Measurements from ENCODE around the gene TRIM23. TPM values are rescaled to one million over a fixed set of nuclear protein-coding genes. Genes with fewer than 3 reads are reported as not detected.

The TRIM23 gene
- polyA plus RNA-seq, 2 of the 4 experiments (the other 2 are of a cell fraction) = 11.7 to 12.9 TPM

DNA sequence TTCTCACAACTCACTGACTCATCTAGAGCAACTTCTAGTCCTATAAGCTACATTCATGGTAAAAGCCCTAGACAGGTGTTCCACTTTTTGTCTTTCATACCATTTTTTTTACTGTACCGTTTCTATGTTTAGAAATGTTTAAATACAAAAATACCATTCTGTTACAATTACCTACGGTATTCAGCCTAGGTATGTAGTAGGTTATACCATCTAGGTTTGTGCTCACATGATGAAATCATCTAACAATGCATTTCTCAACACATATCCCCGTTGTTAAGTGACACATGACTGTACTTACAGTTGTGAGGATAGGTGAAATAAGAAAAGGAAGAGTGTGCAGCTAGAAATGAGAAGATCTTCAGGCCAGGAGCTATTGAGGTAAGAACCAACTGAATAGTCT lies 67.4 kb downstream of the TRIM23 start:
- no peak overlapping the region for H3K4me2 ChIP-seq
- no peak for TF ChIP-seq GATA3 (IDR thresholded peaks at IDR 0.05; ENCODE audit: borderline replicate concordance)
- TF ChIP-seq MYC (IDR thresholded peaks at IDR 0.05; ENCODE audit: borderline replicate concordance, low read length) = no peak
- TF ChIP-seq CHD4 (IDR thresholded peaks at IDR 0.05; ENCODE audit: borderline replicate concordance) = no peak
- no peak for TF ChIP-seq RNF2 (IDR thresholded peaks at IDR 0.05; ENCODE audit: borderline replicate concordance, low read depth)
- TF ChIP-seq EHF (CRISPR knock-in tag; IDR thresholded peaks at IDR 0.05) = no peak
- TF ChIP-seq CBX8 (IDR thresholded peaks at IDR 0.05) = no peak
- no peak for TF ChIP-seq MAZ (IDR thresholded peaks at IDR 0.05; ENCODE audit: borderline replicate concordance, low read depth, low read length)
- TF ChIP-seq HOXA7 (CRISPR knock-in tag; IDR thresholded peaks at IDR 0.05) = no peak
- TF ChIP-seq RFX5 (IDR thresholded peaks at IDR 0.05) = no peak
- TF ChIP-seq RAD21 (conservative IDR thresholded peaks at IDR 0.05 in 1 of 2, IDR thresholded peaks at IDR 0.05 in 1 of 2) = no peak
- TF ChIP-seq KDM5A (IDR thresholded peaks at IDR 0.05) = no peak
- no peak for TF ChIP-seq CEBPB (IDR thresholded peaks at IDR 0.05)
- 71% methylated on average over 3 of the region's 3 CpGs for WGBS (ENCODE audit: missing lambda C conversion rate)
- H3K4me3 ChIP-seq = no peak overlapping the region
- FAIRE-seq = no peak
- POLR2A ChIA-PET = no interaction called here
- CTCF ChIA-PET = interaction anchor here (1.1 to 1.3 kb wide), 2 partner anchors 11 to 746 kb away, joined by 3 read pairs; no protein-coding TSS in a partner anchor
- H3K4me1 ChIP-seq = peaks cover 8% of the 10 kb centered on the region; the same call in 2 of the 3 replicates
- no peak for DNase-seq (ENCODE audit: low read depth in 1 of 2, low spot score in 1 of 2)
- no peak overlapping the region for H3K27ac ChIP-seq
- ATAC-seq = no peak
- no peaks in the 10 kb centered on the region for H3K9me3 ChIP-seq

DNA sequence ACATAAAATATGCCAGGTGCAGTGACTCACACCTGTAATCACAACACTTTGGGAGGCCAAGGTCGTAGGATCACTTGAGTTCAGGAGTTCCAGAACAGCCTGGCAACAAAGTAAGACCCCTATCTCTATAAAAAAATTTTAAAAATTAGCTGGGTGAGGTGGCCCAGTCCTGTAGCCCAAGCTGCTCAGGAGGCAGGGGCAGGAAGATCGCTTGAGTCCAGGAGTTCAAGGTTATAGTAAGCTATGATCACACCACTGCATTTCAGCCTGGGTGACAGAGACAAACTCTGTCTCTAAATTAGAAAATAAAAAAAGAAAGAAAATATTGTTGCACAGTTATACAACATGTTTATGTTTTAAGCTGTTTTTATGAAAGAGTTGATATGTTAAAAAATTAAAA lies 68.0 kb downstream of the TRIM23 start:
- FAIRE-seq = no peak
- no peak for DNase-seq (ENCODE audit: low read depth in 1 of 2, low spot score in 1 of 2)
- Histone ChIP-seq H3K9me3 (no peaks in the 10 kb centered on the region), H3K4me2 (no peak overlapping the region), H3K4me3 (no peak overlapping the region), H3K4me1 (peaks cover 3% of the 10 kb centered on the region; the same call in 2 of the 3 replicates), H3K27ac (no peak overlapping the region)
- TF ChIP-seq ZFP36 (IDR thresholded peaks at IDR 0.05; ENCODE audit: borderline replicate concordance, partially characterized antibody) = no peak
- no peak for TF ChIP-seq HOXA7 (CRISPR knock-in tag; IDR thresholded peaks at IDR 0.05)
- TF ChIP-seq FOSB (CRISPR knock-in tag; IDR thresholded peaks at IDR 0.05) = no peak
- TF ChIP-seq ZC3H11A (IDR thresholded peaks at IDR 0.05) = no peak
- TF ChIP-seq MAZ (IDR thresholded peaks at IDR 0.05; ENCODE audit: borderline replicate concordance, low read depth, low read length) = no peak
- TF ChIP-seq KDM5A (IDR thresholded peaks at IDR 0.05) = no peak
- TF ChIP-seq MAFK (IDR thresholded peaks at IDR 0.05; ENCODE audit: partially characterized antibody) = no peak
- TF ChIP-seq JUN (IDR thresholded peaks at IDR 0.05) = no peak
- TF ChIP-seq, protein P1, sequence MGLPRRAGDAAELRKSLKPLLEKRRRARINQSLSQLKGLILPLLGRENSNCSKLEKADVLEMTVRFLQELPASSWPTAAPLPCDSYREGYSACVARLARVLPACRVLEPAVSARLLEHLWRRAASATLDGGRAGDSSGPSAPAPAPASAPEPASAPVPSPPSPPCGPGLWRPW (IDR thresholded peaks at IDR 0.05) = no peak
- TF ChIP-seq, protein P2, sequence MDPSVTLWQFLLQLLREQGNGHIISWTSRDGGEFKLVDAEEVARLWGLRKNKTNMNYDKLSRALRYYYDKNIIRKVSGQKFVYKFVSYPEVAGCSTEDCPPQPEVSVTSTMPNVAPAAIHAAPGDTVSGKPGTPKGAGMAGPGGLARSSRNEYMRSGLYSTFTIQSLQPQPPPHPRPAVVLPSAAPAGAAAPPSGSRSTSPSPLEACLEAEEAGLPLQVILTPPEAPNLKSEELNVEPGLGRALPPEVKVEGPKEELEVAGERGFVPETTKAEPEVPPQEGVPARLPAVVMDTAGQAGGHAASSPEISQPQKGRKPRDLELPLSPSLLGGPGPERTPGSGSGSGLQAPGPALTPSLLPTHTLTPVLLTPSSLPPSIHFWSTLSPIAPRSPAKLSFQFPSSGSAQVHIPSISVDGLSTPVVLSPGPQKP (IDR thresholded peaks at IDR 0.05; ENCODE audit: low read depth, low read length) = no peak
- 87% methylated on average over 2 of the region's 2 CpGs for whole genome bisulfite sequencing (ENCODE audit: missing lambda C conversion rate)
- CTCF ChIA-PET = interaction anchor here (0.6 to 1.3 kb wide), 3 partner anchors 9 to 745 kb away, joined by 3 to 4 read pairs (median 3); no protein-coding TSS in a partner anchor
- no peak for ATAC-seq
- POLR2A ChIA-PET = no interaction called here

DNA sequence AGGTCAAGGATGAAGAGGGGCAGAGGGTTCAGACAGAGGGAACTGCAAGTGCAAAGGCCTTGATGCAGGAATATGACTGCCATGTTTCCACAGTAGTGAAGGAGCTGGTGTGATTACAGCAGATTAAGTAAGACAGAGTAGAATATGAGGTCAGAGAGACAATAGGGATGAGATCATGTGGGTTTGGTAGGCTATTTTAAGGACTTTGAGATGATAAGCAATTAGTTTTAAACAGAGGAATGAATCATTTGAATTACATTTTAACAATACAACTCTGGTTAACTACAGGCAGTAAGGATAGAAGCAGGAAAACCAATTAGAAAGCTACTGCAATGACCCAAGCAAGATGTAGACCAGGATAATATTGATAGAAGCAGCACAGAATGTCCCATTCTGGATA lies 68.8 kb downstream of the TRIM23 start:
- H3K9me3 ChIP-seq = no peaks in the 10 kb centered on the region
- H3K4me2 ChIP-seq = no peak overlapping the region
- ChIA-PET POLR2A (no interaction called here), CTCF (no interaction called here)
- FAIRE-seq (no peak), ATAC-seq (no peak), DNase-seq (ENCODE audit: low read depth in 1 of 2, low spot score in 1 of 2) (no peak)
- no peak overlapping the region for H3K4me3 ChIP-seq
- no peak overlapping the region for H3K27ac ChIP-seq
- TF ChIP-seq RAD21 (conservative IDR thresholded peaks at IDR 0.05 in 1 of 2, IDR thresholded peaks at IDR 0.05 in 1 of 2) (no peak), RCOR1 (IDR thresholded peaks at IDR 0.05; ENCODE audit: low read depth, low read length) (no peak), FOSB (CRISPR knock-in tag; IDR thresholded peaks at IDR 0.05) (no peak), TFCP2L1 (CRISPR knock-in tag; IDR thresholded peaks at IDR 0.05) (no peak), HDAC2 (IDR thresholded peaks at IDR 0.05) (no peak)
- no peaks in the 10 kb centered on the region for H3K4me1 ChIP-seq
